MCF 10A (cell line): ENCODE results near the gene PEBP1. TPM values are rescaled to one million over a fixed set of nuclear protein-coding genes. Genes with fewer than 3 reads are reported as not detected.

ENCODE experiments used
- BruUV-seq: library from RNA; stranded (reverse); fragments of 400-500 nt; replicated peaks from 2 replicates; lab custom pipeline; 2021; lab: Mats Ljungman, UMichigan
- CTCF ChIA-PET: fragments of 300-600 bp; sonication (Branson Sonifier 250); formaldehyde crosslinking; extraction: SDS; loops from one replicate; lab custom pipeline; 2021; ENCODE audit warnings: antibody characterized with exemption, inconsistent platforms; lab: Yijun Ruan, JAX
- POLR2A ChIA-PET: fragments of 300-600, 350-650 bp; sonication (Branson Sonifier 250); formaldehyde crosslinking; extraction: SDS; loops from one replicate; lab custom pipeline; 2020; ENCODE audit warnings: antibody characterized with exemption, inconsistent platforms; lab: Yijun Ruan, JAX
- DNase-seq: peaks from one replicate; pipeline ENCODE4 v3.0.0-alpha.2; 2018; ENCODE audit not compliant: unreplicated experiment
- H3K27ac Mint-ChIP-seq: one replicate; pipeline ENCODE4 v1.8.0; 2022; ENCODE audit warnings: mild to moderate bottlenecking, low read depth, mixed read lengths; ENCODE audit not compliant: unreplicated experiment
- H3K27me3 Mint-ChIP-seq: one replicate; pipeline ENCODE4 v1.8.0; 2022; ENCODE audit warnings: mixed read lengths; ENCODE audit not compliant: insufficient read depth, unreplicated experiment
- H3K36me3 Mint-ChIP-seq: one replicate; pipeline ENCODE4 v1.8.0; 2022; ENCODE audit warnings: mild to moderate bottlenecking, moderate library complexity, mixed read lengths; ENCODE audit not compliant: insufficient read depth, unreplicated experiment
- H3K4me1 Mint-ChIP-seq: one replicate; pipeline ENCODE4 v1.8.0; 2022; ENCODE audit warnings: mixed read lengths; ENCODE audit not compliant: insufficient read depth, unreplicated experiment
- H3K4me3 Mint-ChIP-seq: one replicate; pipeline ENCODE4 v1.8.0; 2022; ENCODE audit warnings: mild to moderate bottlenecking, moderate library complexity, mixed read lengths; ENCODE audit not compliant: unreplicated experiment
- H3K9me3 Mint-ChIP-seq: one replicate; pipeline ENCODE4 v1.8.0; 2022; ENCODE audit warnings: mixed read lengths; ENCODE audit not compliant: unreplicated experiment
- CTCF ChIP-seq: fragments of 200-600 bp; IDR thresholded peaks from one replicate; pipeline ENCODE4 v1.8.0; 2022; ENCODE audit warnings: antibody characterized with exemption, mild to moderate bottlenecking; ENCODE audit not compliant: unreplicated experiment
- intact Hi-C: fragments of 100-400 bp; cut with micrococcal nuclease; formaldehyde crosslinking; loops from 2 replicates; pipeline ENCODE4 v1.14.1; 2022
- total RNA-seq: library from RNA; stranded (reverse); gene quantifications from 2 replicates; pipeline ENCODE4 v1.2.3, GENCODE V29; 2022

PEBP1 gene
- total RNA-seq, 1 experiment from 2014 or later = 117 TPM

GRCh38 chr12:118102609-118103008, 33.3 kb upstream of the PEBP1 start:
- CTCF ChIA-PET = interaction anchor here (0.6 to 2.2 kb wide), 6 partner anchors 8 to 227 kb away, joined by 3 to 7 read pairs (median 5); partner anchors contain the start of gene PEBP1
- H3K36me3 Mint-ChIP-seq = peaks cover 6% of the 10 kb centered on the region
- TSS peak; percentile 32 for BruUV-seq
- peaks cover 12% of the 10 kb centered on the region for H3K4me1 Mint-ChIP-seq
- H3K27ac Mint-ChIP-seq = no peak overlapping the region
- peak overlapping the region; percentile 80 for H3K4me3 Mint-ChIP-seq
- intact Hi-C loops = loop anchor here (2.0 to 10.0 kb wide), 2 partner anchors 42 to 228 kb away; partner anchors contain the start of gene WSB2
- no peak for DNase-seq
- H3K27me3 Mint-ChIP-seq = no peaks in the 10 kb centered on the region
- TF ChIP-seq CTCF = no peak
- H3K9me3 Mint-ChIP-seq = no peaks in the 10 kb centered on the region
- POLR2A ChIA-PET = interaction anchor here (0.6 to 4.3 kb wide), 11 partner anchors 9 to 136 kb away, joined by 3 to 49 read pairs (median 5); partner anchors contain the start of genes PEBP1 and WSB2

- ChIA-PET CTCF (interaction anchor here (1.0 to 2.2 kb wide), 5 partner anchors 9 to 272 kb away, joined by 3 to 7 read pairs (median 5); partner anchors contain the start of genes PEBP1 and SUDS3), POLR2A (interaction anchor here (0.6 to 4.3 kb wide), 10 partner anchors 9 to 270 kb away, joined by 3 to 49 read pairs (median 4); partner anchors contain the start of genes PEBP1 and WSB2)
- TF ChIP-seq CTCF = no peak
- Mint-ChIP-seq H3K4me1 (peaks cover 12% of the 10 kb centered on the region), H3K27ac (no peak overlapping the region), H3K9me3 (no peaks in the 10 kb centered on the region), H3K4me3 (peak overlapping the region; percentile 80), H3K36me3 (peaks cover 6% of the 10 kb centered on the region), H3K27me3 (no peaks in the 10 kb centered on the region)
- intact Hi-C loops = loop anchor here (2.0 to 10.0 kb wide), 2 partner anchors 42 to 228 kb away; partner anchors contain the start of gene WSB2
- no TSS peak for BruUV-seq
- peak; percentile 24 for DNase-seq
Observed at GRCh38 chr12:118103201-118103600, 32.7 kb upstream of the PEBP1 start.

- POLR2A ChIA-PET = interaction anchor here (0.6 to 4.3 kb wide), 10 partner anchors 10 to 270 kb away, joined by 3 to 49 read pairs (median 4); partner anchors contain the start of genes PEBP1 and WSB2
- TF ChIP-seq CTCF = no peak
- BruUV-seq = no TSS peak
- H3K36me3 Mint-ChIP-seq = peaks cover 6% of the 10 kb centered on the region
- CTCF ChIA-PET = interaction anchor here (1.0 to 2.2 kb wide), 6 partner anchors 9 to 272 kb away, joined by 3 to 7 read pairs (median 5); partner anchors contain the start of genes PEBP1 and SUDS3
- H3K27ac Mint-ChIP-seq = no peak within 1 kb of the TSS
- peaks cover 12% of the 10 kb centered on the region for H3K4me1 Mint-ChIP-seq
- H3K27me3 Mint-ChIP-seq = no peaks in the 10 kb centered on the region
- no peaks in the 10 kb centered on the region for H3K9me3 Mint-ChIP-seq
- peak; percentile 52 for DNase-seq
- H3K4me3 Mint-ChIP-seq = peak within 1 kb of the TSS; percentile 80
- intact Hi-C loops = loop anchor here (2.0 to 10.0 kb wide), 2 partner anchors 43 to 229 kb away; partner anchors contain the start of gene WSB2
Observed at GRCh38 chr12:118103601-118104382, 32.1 kb upstream of the PEBP1 start, which contains the start of gene VSIG10. Gene VSIG10, minus strand, starts transcription at chr12:118104011. Its CDS starts 340 bp downstream, at chr12:118103671.
